ENCODE results near the gene LRRC36.

Gene LRRC36

DNA sequence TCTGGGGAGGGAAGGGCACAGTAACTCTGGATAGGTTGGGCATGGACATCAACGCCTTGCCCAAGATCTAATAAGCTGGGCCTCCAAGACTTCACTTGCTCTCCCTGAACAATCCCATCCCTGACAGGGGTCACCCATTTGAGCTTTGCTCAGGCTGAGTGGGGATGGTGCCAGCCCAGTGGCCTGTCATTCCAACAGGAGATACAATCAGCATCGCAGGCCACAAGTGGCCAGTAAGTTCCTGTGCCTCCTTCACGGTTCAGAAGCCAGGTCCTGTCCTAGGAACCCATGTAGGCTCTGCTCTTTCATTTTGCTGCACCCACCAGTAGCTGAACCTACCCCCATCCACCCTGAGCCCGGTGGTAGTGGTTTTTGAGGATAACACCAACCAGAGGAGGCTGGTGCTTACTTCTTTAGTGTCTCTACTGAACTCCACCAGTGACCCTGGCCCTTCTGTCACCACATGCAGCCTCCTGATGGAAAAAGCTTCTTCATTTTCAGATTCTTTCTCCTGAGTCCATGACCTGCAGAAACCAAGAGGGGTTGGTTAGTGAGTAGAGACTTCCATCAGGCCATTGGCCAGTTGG, 32.4 kb upstream of the LRRC36 start:
- DNase-seq, result no peak

DNA sequence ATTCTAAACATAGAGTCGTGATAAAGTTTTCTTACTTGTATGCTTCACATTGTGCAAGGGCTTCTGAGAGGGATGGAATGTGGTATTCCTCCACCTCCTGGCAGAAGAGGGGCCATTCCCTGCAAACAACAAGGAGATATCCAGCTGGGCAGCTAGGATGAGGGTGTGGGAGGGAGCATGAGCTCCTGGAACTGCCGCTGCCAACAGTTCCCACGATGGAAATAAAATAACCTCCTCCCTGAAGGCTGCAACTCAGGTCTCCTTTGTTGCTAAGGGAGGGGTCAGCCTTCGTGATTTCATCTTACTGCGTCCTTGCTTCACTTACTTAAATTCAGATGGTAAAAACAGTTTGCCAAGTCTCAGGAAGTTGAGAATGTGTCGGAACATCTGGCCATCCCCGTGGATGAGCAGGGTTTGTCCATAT, 31.7 kb upstream of the LRRC36 start:
- no peak for DNase-seq

DNA sequence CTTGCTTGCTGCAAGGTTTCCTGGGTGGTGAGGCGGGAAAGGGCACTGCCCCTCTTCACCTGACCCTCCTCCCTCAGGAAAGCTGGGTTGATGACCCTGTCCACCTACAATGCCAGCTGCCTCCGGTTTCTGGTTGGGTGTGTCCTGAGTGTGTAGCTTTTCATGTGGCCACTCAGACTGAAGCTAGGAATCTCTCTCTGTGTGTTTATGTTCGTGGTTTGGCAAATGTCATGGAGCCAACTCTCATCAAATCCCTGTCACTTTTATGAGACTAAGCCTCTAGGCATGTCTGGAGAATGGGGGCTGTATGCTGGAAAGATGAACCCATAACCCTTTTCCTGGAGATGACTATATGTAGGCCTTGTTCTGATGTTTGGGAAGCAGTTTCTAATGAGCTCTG, 30.2 kb upstream of the LRRC36 start:
- no peak for DNase-seq

DNA sequence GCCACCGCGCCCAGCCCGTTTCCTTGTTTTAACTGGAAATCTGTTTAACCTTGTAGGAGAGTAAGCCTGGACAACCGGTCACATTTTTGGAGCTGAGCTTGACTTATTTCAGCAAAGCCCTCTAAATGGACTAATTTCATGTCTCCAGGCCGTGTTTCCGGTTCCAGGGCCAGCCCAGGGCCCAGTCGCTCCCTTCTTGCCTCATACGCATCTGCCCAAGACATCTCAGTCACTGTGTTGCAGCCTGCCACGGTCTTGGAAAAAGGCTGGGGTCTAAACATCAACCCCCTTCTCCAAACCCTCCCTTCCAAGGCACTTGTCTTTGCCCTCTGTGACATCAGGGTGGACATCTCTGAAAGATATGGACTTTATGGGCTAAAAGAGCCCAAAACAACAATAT, 28.3 kb upstream of the LRRC36 start:
- no peak for DNase-seq

- no peak for DNase-seq
Observed at GRCh38 chr16:67299269-67299668, 27.3 kb upstream of the LRRC36 start.

- no peak for DNase-seq
Observed at GRCh38 chr16:67301080-67301782, 25.4 kb upstream of the LRRC36 start.

DNA sequence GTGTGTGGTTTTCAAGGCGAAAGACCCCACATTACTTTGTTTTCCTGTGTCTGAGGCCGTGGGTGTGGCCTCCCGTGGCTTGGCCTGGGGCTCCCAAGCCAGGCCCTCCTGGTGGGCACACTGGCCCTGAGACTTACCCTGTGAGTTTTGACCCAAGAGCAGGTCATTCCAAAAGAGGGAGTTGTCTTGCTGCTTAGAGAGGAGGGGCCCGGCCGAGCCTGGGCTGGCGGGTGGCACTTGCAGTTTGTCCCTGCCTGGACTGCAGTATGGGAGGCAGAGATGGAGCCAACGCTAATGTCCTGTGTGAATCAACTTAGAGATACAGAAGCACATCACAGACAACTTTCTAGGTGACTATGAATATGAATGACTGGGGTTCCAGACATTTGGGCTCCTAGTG, 24.5 kb upstream of the LRRC36 start:
- DNase-seq, result no peak

- no peak for DNase-seq
Observed at GRCh38 chr16:67302970-67303369, 23.6 kb upstream of the LRRC36 start.

DNA sequence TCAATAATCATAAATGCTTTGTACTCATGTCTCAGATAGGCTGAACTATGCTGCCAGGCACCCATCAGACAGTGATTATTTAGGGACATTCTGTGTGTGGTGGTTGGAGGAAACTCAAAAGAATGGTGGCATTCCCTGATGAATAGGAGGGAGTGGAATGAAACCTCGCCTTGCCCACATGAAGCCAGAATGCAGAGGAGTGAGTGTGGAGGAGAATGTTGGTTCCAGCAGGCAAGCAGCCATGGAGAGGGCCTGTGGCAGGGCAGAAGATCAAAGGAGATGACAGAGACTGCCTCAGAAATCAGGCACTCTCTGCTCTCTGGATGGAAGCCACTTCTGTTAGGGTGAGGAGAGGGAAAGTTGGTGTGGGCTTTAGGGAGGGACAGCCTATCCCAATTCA, 22.6 kb upstream of the LRRC36 start:
- no peak for DNase-seq

DNA sequence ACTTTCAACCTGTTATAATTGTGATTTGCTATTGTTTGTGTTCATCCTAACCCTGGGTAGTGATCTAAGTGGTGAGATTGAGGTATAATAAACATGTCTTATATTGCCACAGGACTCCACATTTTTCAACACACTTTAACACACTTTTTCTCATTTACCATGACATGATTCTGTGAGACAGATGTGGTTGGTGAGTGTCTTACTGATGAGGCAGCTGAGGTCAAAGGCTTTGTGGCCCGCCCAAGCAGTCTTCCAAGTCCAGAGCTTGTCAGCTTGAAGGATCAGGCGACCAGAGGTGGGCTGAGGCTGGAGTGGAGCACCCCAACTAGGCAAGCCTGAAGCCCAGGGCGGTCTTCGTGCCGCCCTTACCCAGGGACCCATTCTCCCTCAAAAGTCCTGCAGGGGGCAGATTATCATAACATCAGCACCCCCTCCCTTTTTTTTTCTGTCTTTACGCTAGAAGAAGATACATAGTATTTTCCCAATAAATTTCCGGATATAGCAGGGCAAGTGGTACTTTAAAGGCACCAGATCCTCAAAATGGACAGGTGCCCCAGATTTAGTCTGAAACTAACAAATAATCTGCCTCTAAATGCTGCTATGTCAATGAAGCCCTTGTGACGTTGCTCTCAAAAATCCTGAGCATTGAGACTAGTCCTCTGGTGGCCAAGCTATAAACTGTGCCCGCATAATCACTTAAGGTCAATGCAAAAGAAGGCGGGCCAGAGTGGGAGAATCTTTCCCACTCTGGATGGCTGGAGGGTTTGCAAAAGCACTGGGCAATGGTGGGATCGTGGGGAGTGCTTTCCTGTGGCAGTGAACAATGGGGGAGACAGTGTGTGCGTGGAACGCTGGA, 21.2 kb upstream of the LRRC36 start:
- DNase-seq, result no peak

- DNase-seq, result no peak
Observed at GRCh38 chr16:67310561-67310960, 16.1 kb upstream of the LRRC36 start.

DNA sequence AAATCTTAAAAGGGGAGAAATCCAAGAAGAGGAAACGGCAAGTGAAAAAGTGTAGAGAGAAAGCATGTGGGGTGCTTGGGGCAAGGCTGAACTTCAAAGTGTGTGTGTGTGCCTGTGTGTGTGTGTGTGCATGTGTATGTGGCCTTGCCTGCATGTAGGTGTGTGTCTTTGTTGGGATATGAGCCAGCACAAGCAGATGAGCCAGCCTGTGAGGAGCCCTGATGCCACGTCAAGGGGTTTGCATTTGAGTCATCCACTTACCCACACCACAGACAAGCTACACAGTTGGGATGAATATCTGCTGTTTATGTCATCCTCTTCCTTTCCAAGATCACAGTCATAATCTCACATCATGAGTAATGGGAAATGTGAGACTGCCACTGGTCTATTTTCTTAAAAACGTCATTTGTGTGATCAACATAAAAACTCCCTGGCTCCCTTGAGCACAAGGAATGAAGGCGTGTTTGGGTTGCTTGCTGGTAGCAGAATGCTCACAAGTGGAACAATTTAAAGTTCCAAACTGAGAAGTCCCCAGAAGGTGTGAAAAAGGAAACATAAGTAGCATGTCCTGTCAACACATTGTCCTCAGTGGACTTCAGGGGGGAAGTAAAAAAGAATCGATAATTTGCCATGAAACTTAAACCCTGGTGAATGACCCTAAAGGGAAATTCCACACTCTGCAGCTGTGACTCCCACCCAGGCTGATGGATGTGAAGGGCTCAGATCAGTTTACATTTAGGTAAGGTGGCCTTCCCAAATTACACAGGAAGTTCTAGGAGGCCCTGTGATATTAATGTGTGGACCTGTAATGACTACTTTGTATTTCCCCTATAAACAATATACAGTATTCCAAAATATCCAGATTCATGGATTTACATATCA, 14.8 kb upstream of the LRRC36 start:
- DNase-seq, result no peak

DNA sequence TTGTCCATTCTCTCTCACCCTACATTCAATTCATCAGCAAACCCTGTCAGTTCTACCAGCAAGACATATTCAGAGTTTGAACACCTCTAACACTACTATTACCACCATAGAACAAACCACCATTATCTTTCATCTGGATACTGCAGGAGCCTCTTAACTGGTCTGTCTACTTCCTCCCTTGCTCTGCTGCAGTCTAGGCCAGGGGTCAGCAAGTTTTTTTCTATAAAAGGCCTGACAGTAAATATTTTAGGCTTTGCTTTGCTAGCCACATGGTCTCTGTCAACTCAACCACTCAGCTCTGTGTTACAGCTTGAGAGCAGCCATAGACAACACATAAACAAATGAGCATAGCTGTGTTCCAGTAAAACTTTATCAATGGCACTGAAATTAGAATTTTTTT, 13.9 kb upstream of the LRRC36 start:
- no peak for DNase-seq

DNA sequence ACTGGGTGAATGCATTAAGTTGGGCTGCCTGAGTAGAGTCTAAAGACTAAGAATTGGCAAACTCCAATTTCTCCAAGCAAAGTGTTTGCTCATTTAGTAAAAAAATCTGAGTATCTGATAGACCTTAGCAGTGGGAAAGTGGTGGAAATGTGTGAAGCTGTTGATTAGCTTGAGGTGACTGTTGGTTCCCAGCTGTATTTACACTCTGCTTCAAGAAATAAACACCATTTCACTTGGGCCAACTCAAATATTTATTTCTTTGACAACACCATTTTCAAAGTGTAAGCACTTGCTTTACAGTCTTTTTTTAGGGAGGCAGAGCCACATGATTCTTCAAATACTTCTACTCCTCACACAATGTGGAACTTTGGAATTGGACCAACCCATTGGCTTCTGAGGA, 8.8 kb upstream of the LRRC36 start:
- no peak for DNase-seq

DNA sequence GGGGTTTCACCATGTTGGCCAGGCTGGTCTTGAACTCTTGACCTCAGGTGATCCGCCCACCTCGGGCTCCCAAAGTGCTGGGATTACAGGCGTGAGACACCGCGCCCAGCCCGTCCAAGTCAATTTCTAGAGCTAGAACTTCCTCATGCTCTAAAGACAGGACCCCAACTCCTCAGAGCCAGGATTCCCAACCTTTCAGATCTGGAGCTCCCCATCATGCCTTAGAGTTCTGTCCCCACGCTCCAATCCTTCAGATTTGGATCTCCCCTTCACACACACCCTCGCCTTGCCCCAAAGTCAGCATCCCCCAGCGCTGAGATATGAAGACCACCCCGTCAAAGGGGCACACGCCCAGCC, 522 bp upstream of the LRRC36 start:
- DNase-seq, result no peak

- DNase-seq, result no peak
Observed at GRCh38 chr16:67327743-67328142, 1.1 kb downstream of the LRRC36 start.

DNA sequence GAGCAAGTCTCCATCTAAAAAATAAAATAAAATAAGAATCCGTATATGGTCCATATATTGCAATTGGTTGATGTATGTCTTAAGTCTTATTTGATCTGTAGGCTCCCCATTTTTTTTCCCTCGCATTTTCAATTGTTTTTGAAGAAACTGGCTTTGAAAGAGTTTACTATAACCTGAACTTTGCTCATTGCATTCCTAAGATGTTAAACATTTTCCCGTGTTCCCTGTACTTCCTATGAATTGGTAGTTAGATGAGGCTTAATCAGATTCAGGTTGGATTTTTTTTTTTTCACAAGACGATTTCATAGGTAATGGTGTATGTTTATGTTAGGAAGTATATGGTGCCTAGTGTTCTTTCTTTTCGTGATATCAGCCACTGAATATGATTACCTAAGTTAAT, 3.3 kb downstream of the LRRC36 start:
- DNase-seq, result no peak

DNA sequence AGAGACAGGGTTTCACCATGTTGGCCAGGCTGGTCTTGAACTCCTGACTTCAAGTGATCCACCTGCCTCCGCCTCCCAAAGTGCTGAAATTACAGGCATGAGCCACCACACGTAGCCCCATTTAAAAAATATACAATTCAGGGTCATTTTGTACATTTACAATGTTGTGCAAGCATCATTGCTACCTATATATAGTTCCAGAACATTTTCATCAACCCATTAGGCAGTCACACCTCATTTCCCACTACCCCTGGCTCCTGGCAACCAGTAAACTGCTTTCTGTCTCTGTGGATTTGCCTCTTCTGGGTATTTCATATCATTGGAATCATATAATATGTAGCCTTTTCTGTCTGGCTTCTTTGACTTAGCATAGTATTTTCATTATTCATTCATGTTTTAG, 6.7 kb downstream of the LRRC36 start:
- no peak for DNase-seq

DNA sequence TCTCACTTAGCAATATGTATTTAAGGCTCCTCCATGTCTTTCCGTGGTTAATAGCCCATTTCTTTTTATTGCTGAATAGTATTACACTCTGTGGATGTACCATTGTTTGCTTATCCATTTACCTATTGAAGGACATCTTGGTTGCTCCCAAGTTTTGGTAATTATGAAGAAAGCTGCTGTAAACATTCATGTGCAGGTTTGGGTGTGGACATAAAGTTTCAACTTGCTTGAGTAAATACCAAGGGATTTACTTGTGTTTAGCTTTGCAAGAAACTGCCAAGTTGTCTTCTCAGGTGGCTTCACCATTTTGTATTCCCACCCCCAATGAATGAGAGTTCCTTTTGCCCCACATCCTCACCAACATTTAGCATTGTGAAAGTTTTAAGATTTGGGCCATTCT, 9.5 kb downstream of the LRRC36 start:
- no peak for DNase-seq

DNA sequence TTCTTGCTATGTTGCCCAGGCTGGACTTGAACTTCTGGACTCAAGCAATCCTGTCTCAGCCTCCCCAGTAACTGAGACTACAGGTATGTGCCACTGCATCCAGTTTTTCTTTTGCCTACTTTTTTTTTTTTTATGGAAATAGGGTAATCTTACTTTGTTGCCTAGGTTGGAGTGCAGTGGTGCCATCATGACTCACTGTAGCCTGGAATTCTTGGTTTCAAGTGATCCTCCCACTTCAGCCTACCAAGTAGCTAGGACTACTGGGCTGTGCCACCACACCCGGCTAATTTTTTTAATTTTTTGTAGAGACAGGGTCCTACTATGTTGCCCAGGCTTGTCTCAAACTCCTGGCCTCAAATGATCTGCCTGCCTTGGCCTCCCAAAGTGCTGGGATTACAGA, 10.0 kb downstream of the LRRC36 start:
- no peak for DNase-seq

GRCh38 chr16:67339453-67339852, 12.8 kb downstream of the LRRC36 start:
- no peak for DNase-seq

DNA sequence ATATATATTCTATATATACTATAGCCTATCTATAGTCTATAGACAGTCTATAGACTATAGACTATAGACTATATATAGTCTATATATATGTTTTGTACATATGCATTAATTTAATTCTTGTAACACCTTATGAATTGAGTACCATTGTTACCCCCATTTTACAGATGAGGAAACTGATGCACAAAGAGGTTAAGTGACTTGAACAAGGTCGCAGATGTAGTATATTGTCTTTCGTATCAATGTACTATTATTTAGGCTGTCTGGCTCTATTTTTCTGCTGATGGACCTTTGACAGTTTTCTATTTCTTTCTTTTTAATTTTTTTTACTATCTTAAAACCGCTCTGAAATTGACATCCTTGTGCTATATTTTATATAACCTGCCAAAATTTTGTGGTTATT, 14.6 kb downstream of the LRRC36 start:
- DNase-seq, result no peak

- DNase-seq, result no peak
Observed at GRCh38 chr16:67342616-67343015, 16.0 kb downstream of the LRRC36 start.
